Activated CD4-positive, alpha-beta T cell treated with anti-CD3 and anti-CD28 coated beads, Interleukin-2, amount 10 ng/mL, durations not matched to agents 7 days and 5 days (primary cell): ENCODE data around the gene TNIP2. TPM values are rescaled to one million over a fixed set of nuclear protein-coding genes. Genes with fewer than 3 reads are reported as not detected.

Experiments
- CTCF ChIA-PET: fragments of 350-600 bp; sonication (Branson Sonifier 250); formaldehyde crosslinking; loops from one replicate; lab custom pipeline; 2021; ENCODE audit warnings: antibody characterized with exemption; lab: Charles Lee
- POLR2A ChIA-PET: fragments of 350-600 bp; sonication (Branson Sonifier 250); formaldehyde crosslinking; loops from one replicate; lab custom pipeline; 2021; ENCODE audit warnings: antibody characterized with exemption; lab: Charles Lee
- DNase-seq: peaks from one replicate; pipeline ENCODE4 v3.0.0-alpha.2; 2020
- H3K27ac Mint-ChIP-seq: one replicate; pipeline ENCODE4 v1.8.0; 2021; ENCODE audit warnings: mild to moderate bottlenecking, moderate library complexity, mixed read lengths
- H3K27me3 Mint-ChIP-seq: one replicate; pipeline ENCODE4 v1.8.0; 2021; ENCODE audit warnings: mixed read lengths
- H3K36me3 Mint-ChIP-seq: one replicate; pipeline ENCODE4 v1.8.0; 2021; ENCODE audit warnings: low read depth, mixed read lengths
- H3K4me1 Mint-ChIP-seq: one replicate; pipeline ENCODE4 v1.8.0; 2021; ENCODE audit warnings: mixed read lengths
- H3K4me3 Mint-ChIP-seq: one replicate; pipeline ENCODE4 v1.8.0; 2021; ENCODE audit warnings: mild to moderate bottlenecking, moderate library complexity, mixed read lengths
- H3K9me3 Mint-ChIP-seq: one replicate; pipeline ENCODE4 v1.8.0; 2021; ENCODE audit warnings: mixed read lengths
- total RNA-seq, 2 experiments: library from RNA; stranded (reverse); gene quantifications; one replicate each; pipeline ENCODE4 v1.2.3, GENCODE V29; 2021

TNIP2 gene, protein sequence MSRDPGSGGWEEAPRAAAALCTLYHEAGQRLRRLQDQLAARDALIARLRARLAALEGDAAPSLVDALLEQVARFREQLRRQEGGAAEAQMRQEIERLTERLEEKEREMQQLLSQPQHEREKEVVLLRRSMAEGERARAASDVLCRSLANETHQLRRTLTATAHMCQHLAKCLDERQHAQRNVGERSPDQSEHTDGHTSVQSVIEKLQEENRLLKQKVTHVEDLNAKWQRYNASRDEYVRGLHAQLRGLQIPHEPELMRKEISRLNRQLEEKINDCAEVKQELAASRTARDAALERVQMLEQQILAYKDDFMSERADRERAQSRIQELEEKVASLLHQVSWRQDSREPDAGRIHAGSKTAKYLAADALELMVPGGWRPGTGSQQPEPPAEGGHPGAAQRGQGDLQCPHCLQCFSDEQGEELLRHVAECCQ
- total RNA-seq, result 10 to 100 TPM; 35.0 to 43.6 TPM

DNA sequence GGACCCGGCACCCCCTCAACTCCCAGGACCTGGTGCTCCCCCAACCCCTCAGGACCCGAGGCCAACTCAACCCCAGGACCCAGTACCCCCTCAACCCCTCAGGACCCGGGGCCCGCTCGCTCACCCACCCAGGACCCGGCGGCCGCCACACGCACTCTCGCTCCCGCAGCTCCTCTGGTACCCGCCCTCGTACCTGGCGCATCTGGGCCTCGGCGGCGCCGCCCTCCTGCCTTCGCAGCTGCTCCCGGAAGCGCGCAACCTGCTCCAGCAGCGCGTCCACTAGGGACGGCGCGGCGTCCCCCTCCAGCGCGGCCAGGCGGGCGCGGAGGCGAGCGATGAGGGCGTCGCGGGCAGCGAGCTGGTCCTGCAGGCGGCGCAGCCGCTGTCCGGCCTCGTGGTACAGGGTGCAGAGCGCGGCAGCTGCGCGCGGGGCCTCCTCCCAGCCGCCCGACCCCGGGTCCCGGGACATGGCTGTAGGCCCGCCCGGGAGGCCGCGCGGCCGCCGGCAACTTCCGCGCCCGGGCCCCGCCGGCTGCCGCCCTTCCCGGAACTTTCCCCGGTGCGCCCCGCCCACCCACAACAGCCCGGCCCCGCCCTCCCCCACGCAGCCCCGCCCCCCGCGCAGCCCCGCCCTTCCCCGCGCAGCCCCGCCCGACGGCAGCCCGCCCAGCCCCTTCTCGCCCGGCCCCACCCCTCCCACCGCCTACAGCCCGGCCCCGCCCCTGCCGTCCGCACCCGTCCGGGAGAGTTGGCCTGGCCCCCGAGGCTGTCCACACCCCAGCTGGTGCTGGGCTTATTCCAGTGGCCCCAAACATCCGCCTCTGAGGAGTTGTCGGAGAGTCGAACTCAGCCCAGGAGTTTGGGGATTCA is at the start of gene TNIP2:
TSS of gene TNIP2 (minus strand) at position 516 of the 870 bp plus-strand sequence. CDS start at position 469, 47 bp downstream.
- POLR2A ChIA-PET, result interaction anchor here (0.6 to 0.7 kb wide), 2 partner anchors 18 to 30 kb away, joined by 3 to 4 read pairs; no protein-coding TSS in a partner anchor
- Mint-ChIP-seq H3K36me3 (peaks cover 7% of the 10 kb centered on the region), H3K4me1 (peaks cover 31% of the 10 kb centered on the region), H3K4me3 (peak within 1 kb of the TSS; percentile 74), H3K27me3 (no peaks in the 10 kb centered on the region), H3K27ac (peak within 1 kb of the TSS; percentile 79), H3K9me3 (no peaks in the 10 kb centered on the region)
- CTCF ChIA-PET, result interaction anchor here (1.1 to 1.9 kb wide), 4 partner anchors 10 to 198 kb away, joined by 3 to 11 read pairs (median 4); no protein-coding TSS in a partner anchor
- peak; percentile 75 for DNase-seq

DNA sequence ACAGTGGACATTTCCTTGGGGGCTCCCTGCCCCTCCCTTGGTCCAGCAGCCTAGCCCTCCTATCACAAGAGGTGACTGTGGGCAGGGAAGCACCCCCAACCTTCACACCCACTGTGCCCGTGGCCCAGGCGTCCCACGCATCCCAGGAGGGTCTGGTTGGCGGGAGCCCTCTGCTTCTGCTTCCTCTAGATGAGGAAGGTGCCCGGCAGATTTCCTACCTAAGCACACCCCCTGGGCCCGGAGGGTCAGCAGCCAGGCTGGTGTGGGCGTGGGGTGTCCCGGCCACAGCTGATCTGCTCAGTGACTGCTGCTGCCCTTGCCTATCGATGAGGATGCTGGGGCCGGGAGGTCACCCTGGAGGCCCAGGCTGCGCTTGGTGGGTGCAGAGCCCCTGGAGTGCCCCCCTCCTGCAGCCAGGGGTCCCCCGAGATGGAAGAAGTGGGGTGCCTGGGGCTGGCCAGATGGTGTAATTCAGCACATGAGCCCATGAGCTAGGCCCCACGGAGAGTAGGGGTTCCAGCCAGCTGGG is 48.9 kb upstream of the TNIP2 start:
- ChIA-PET POLR2A (no interaction called here), CTCF (no interaction called here)
- Mint-ChIP-seq H3K4me1 (peaks cover 12% of the 10 kb centered on the region), H3K27ac (peak overlapping the region; percentile 64), H3K4me3 (no peak overlapping the region), H3K27me3 (no peaks in the 10 kb centered on the region), H3K36me3 (no peaks in the 10 kb centered on the region), H3K9me3 (no peaks in the 10 kb centered on the region)
- no peak for DNase-seq

DNA sequence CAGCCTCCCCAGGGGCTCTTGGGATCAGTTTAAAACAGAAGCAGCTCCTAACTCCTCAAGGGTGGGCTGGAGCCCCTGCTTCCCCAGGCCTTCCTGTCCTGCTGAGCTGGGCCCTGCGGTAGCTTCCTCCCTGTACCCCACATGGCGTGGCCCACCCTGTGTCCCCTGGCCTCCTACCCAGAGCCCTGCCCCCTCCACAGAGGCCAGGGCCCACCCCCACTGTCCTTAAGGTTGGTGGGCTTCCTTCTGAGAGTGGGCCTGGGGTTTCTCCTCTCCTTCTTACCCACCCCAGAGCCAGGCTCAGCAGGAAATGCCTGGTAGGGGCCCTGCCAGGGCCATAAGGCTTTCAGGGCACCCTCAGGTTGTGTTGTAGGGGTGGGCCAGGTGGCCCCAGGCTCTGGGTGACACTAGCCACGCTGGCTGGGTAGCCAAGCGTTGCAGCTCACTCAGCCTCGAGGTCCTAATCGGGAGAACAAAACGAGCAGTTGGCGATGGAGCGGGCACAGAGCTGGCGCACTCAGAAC is 48.4 kb upstream of the TNIP2 start:
- Mint-ChIP-seq H3K27me3 (no peaks in the 10 kb centered on the region), H3K4me3 (no peak overlapping the region), H3K27ac (no peak overlapping the region), H3K9me3 (no peaks in the 10 kb centered on the region), H3K4me1 (peaks cover 17% of the 10 kb centered on the region), H3K36me3 (no peaks in the 10 kb centered on the region)
- POLR2A ChIA-PET, result no interaction called here
- no peak for DNase-seq
- CTCF ChIA-PET, result interaction anchor here (0.6 to 1.9 kb wide), 5 partner anchors 8 to 131 kb away, joined by 3 to 6 read pairs (median 6); no protein-coding TSS in a partner anchor

DNA sequence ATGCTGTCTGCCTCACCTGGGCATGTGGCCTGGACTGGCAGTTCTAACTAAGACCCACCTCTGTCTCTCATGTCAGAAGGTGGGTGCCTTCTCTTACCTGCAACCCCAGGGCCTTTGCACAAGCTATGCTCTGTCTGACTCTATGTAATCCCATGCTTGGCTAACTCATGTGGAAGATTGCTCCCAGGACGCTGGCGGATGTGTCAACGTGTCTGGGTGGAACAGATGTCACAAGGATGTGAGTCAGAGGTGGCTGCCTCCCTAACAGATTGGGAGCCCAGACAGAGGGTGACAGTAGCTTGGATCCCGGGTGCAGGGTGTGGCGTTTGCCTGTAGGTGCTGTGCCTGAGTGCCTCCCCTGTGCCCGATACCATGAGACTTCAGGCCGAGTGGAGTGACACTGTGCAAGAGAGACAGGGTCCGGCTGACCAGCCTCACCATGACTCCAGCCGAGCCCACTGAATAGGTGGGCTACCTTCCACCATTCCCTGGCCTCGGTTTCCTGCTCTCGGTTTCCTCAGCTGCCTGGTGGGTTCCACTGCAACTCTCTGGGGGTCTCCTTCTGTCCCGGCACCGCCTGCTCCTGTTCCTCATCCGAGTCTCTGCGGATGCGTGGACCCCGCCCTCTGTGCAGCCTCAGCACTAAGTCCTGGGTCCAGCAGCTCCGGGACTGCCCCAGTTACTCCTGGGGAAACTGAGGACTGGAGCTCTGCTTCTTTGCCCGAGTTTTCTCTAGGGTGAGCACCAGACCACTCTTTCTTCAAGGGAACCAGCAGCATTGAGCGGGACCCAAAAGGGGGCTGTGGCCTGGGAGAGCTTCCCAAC is 47.7 kb upstream of the TNIP2 start:
- H3K36me3 Mint-ChIP-seq, result no peaks in the 10 kb centered on the region
- H3K27ac Mint-ChIP-seq, result no peak overlapping the region
- DNase-seq, result no peak
- H3K27me3 Mint-ChIP-seq, result no peaks in the 10 kb centered on the region
- H3K4me3 Mint-ChIP-seq, result no peak overlapping the region
- ChIA-PET POLR2A (no interaction called here), CTCF (interaction anchor here (0.6 to 1.9 kb wide), 5 partner anchors 9 to 132 kb away, joined by 3 to 6 read pairs (median 6); no protein-coding TSS in a partner anchor)
- peaks cover 23% of the 10 kb centered on the region for H3K4me1 Mint-ChIP-seq
- H3K9me3 Mint-ChIP-seq, result no peaks in the 10 kb centered on the region

DNA sequence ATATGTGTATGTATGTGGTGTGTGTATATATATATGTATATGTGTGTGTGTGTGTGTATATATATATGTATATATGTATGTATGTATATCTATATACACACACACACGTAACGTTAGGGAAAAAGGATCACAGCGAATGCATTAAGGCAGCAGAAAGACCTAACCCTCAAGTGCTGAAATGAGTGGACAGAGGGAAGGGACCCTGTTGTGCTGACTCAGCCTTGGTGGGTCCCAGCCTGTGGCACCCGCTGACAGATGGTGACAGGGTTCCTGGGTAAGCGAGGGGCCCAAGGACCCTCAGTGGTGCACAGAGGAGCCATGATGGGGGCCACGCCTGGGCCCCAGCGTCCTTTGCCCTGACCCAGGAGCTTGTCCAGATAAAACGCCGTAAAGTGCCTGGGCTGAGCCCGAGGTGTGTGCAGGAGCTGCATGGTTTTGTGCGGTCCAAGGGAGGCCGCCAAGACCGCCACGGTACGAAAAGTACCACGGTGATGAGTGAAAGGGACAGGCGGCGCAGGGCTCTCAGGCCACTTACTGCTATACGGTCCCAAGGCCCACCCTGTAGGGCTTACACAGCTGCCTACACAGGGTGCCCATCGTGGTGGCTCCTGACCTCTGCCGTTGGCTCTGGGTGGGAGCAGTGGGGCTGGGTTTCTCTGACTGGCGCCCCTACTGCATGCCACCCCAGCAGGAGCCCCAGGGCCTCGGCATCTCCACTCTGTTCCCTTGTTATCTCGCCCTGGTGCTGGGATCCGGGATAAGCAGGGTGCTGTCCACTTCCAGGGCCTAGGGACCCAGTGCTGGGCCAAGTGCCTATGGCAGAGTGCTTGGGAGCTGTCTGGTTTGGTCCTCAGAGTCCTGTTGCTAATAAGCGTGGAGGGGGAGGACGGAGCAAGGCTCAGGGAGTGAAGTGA is 46.7 kb upstream of the TNIP2 start:
- CTCF ChIA-PET, result interaction anchor here (0.7 to 1.9 kb wide), 4 partner anchors 10 to 59 kb away, joined by 5 to 6 read pairs (median 6); no protein-coding TSS in a partner anchor
- POLR2A ChIA-PET, result no interaction called here
- Mint-ChIP-seq H3K27ac (no peak overlapping the region), H3K27me3 (no peaks in the 10 kb centered on the region), H3K4me3 (no peak overlapping the region), H3K9me3 (no peaks in the 10 kb centered on the region), H3K4me1 (peaks cover 33% of the 10 kb centered on the region), H3K36me3 (no peaks in the 10 kb centered on the region)
- no peak for DNase-seq

DNA sequence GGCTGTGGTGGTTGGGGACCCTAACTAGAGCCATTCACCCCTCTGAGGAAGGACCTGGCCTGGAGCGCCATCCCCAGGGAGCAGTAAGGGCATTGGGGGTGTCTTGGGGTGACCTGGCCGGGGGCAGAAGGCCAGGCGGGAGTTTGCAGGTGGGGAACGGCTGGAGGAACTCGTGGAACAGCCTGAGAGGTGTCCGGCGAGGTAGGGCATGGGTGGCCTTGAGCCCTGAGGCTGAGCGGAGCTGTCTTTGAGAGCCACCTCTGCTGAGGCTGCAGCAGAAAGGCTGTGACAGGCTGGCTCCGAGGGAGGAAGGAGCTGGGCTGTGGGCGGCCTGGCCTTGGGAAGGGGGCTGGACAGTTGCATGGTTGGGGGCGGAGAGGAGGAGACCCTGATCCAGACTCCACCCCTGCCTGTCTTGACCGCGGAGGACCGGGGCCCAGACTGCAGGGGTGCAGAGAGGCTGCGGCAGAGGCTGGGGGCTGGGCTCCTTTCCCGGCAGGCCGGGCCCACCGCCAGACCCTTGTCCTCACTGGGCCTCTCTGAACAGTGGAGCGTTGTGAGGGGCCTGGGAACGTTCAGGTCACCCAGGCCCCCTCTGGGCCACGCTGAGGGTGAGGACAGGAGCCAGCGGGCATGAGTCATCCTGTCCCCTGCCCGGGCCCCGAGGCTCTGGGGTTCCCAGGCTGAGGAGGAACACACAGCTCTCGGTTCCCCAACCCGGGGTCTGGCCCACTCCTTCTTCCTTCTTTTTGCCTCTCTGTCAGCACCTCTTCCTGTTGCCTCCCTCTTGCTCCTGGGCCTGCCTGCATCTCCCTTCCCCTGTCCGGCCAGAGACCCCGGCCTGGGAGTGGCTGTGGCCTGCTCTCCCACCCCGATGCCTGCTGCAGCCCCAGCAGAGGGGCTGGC is 44.8 kb upstream of the TNIP2 start:
- Mint-ChIP-seq H3K4me3 (peak overlapping the region; percentile 77), H3K27me3 (no peaks in the 10 kb centered on the region), H3K27ac (peak overlapping the region; percentile 69), H3K9me3 (no peaks in the 10 kb centered on the region), H3K4me1 (peaks cover 45% of the 10 kb centered on the region), H3K36me3 (no peaks in the 10 kb centered on the region)
- no peak for DNase-seq
- CTCF ChIA-PET, result interaction anchor here (0.7 to 2.5 kb wide), 4 partner anchors 9 to 241 kb away, joined by 3 to 7 read pairs (median 6); no protein-coding TSS in a partner anchor
- POLR2A ChIA-PET, result no interaction called here

DNA sequence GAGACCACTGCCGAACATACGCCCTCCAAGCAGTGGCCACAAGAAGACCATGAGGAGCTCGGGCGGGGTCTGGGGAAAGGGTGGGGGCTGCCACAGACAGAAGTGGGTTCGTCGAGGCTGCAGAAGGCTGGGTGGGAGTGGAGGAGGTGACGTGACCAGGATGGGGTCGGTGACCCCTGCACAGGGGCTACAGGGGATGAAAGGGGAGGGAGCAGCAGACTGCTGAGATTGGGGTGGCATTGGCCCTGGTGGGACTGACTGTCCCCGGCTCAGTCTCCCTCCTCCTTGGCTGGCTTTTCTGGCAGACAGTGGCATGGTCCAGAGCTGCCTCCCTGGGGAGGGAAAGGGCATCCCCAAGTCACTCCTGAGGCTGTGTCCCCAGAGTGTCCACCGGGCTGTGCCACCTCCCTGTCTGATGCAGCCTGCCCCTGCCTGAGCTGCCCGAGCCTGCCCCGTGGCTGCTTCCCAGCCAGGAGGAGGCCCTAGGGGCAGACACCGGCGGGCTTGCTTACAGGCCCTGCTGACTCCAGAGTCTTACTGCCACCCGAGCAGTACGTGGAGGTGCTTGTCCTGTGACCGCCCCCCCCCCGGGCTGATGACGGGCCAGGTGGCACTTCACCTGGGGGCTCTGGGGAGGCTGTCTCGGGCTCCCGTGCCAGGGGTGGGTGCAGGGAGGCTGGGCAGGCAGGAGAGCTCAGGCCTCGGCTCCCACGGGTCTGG is 44.0 kb upstream of the TNIP2 start:
- DNase-seq, result no peak
- Mint-ChIP-seq H3K4me1 (peaks cover 51% of the 10 kb centered on the region), H3K9me3 (no peaks in the 10 kb centered on the region), H3K36me3 (no peaks in the 10 kb centered on the region), H3K4me3 (peak overlapping the region; percentile 77), H3K27ac (peak overlapping the region; percentile 91), H3K27me3 (no peaks in the 10 kb centered on the region)
- POLR2A ChIA-PET, result no interaction called here
- CTCF ChIA-PET, result interaction anchor here (0.9 to 2.5 kb wide), 2 partner anchors 9 kb away, joined by 3 to 7 read pairs; no protein-coding TSS in a partner anchor

DNA sequence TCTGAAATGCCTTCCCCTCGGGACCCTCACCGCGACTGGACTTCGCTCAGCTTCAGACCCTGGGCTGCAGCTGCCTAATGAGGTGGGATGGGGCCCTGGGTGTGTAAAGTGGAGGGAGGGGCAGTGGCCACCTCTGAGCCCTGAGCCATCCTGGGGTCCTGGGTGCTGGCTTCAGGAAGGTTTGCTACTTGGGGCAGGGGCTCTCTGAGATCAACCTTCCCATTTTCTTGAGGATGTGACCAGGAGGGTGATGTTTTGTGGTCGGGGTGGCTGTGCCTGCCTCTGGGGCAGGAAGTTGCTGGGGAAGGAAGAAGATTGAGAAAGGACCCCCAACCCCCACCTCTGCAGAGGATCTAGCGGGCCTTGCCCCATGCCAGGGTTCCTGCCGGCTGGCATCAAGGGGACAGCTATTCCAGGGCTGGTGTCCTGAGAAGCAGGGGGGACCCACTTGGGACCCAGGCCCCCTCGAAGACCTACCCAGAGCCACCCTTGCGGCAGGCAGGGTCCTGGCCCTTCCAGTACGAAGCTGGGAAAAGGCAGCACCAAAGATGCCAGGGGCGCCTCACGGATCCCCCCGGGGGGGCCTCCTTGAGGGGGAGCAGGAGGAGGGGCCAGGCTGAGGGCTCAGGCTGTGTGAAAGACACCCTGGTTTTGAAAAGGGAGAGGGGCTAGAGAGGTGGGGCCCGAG is 43.2 kb upstream of the TNIP2 start:
- H3K27ac Mint-ChIP-seq, result peak overlapping the region; percentile 91
- H3K4me1 Mint-ChIP-seq, result peaks cover 59% of the 10 kb centered on the region
- H3K9me3 Mint-ChIP-seq, result no peaks in the 10 kb centered on the region
- H3K36me3 Mint-ChIP-seq, result no peaks in the 10 kb centered on the region
- no peaks in the 10 kb centered on the region for H3K27me3 Mint-ChIP-seq
- no peak for DNase-seq
- CTCF ChIA-PET, result interaction anchor here (0.9 to 3.1 kb wide), 7 partner anchors 8 to 36 kb away, joined by 3 to 15 read pairs (median 5); no protein-coding TSS in a partner anchor
- peak overlapping the region; percentile 77 for H3K4me3 Mint-ChIP-seq
- POLR2A ChIA-PET, result no interaction called here
